ENCODE measurements around the gene SNRPD3.
"Not testable (repeated sequence)": the region's sequence is repeated elsewhere in the genome, so short reads cannot be mapped to it uniquely, and the experiment has no call there.

DNA sequence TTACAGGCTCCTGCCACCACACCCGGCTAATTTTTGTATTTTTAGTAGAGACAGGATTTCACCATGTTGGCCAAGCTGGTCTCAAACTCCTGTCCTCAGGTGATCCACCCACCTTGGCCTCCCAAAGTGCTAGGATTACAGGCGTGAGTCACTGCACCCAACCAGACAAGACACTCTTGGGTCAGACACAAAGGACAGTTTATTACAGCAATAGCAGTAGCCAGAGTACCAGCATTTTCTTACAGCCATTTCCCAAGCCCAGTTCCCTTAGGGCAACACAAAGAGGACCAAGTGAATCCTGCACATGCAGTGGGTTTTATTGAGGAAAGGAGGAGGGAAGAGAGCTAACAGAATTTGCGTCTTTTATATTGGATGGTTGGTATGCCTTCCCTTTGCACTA lies 24.8 kb upstream of the SNRPD3 start:
- TF ChIP-seq CTCF (conservative IDR thresholded peaks at IDR 0.05; ENCODE audit: low read depth, low read length); EZH2 (IDR thresholded peaks at IDR 0.05; ENCODE audit: borderline replicate concordance, low read depth, low read length, poor library complexity, severe bottlenecking): not testable (repeated sequence)

All from A673 (cell line).